T-helper 2 cell treated with Interferon-gamma antibody and Interleukin-4, amounts not matched to agents 100 ng/mL and 5 ng/mL, for 36 hours (primary cell): ENCODE measurements around the gene PSG3. TPM values are rescaled to one million over a fixed set of nuclear protein-coding genes. Genes with fewer than 3 reads are reported as not detected.
"Not testable (repeated sequence)": the region's sequence is repeated elsewhere in the genome, so short reads cannot be mapped to it uniquely, and the experiment has no call there.

Experiments used
- intact Hi-C: fragments of 100-400 bp; cut with micrococcal nuclease; formaldehyde crosslinking; loops from one replicate; pipeline ENCODE4 v1.15.1; 2023
- total RNA-seq: library from RNA; stranded (reverse); gene quantifications from 2 replicates; pipeline ENCODE4 v1.2.3, GENCODE V29; 2022

Gene PSG3
- total RNA-seq, result not detected in 2 replicates

- intact Hi-C loops, result not testable (repeated sequence)
Observed at GRCh38 chr19:42740381-42740780, at the start of gene PSG3. PSG3 (minus strand) TSS chr19:42740481; CDS start chr19:42740384, 97 bp downstream.

GRCh38 chr19:42788766-42789165 is 48.5 kb upstream of the PSG3 start:
- intact Hi-C loops, result not testable (repeated sequence)

GRCh38 chr19:42787766-42788165 is 47.5 kb upstream of the PSG3 start:
- intact Hi-C loops, result not testable (repeated sequence)

- intact Hi-C loops, result loop anchor here (1.0 kb wide), 1 partner anchor 142 kb away; no protein-coding TSS in a partner anchor
Observed at GRCh38 chr19:42776750-42777612, 36.7 kb upstream of the PSG3 start.

- intact Hi-C loops, result not testable (repeated sequence)
Observed at GRCh38 chr19:42774510-42775158, 34.4 kb upstream of the PSG3 start.

GRCh38 chr19:42767319-42767718 is 27.0 kb upstream of the PSG3 start:
- intact Hi-C loops, result not testable (repeated sequence)

- intact Hi-C loops, result not testable (repeated sequence)
Observed at GRCh38 chr19:42766871-42767270, 26.6 kb upstream of the PSG3 start.

- intact Hi-C loops, result no loop called here
Observed at GRCh38 chr19:42764836-42765235, 24.6 kb upstream of the PSG3 start.

- intact Hi-C loops, result no loop called here
Observed at GRCh38 chr19:42762789-42763188, 22.5 kb upstream of the PSG3 start.

GRCh38 chr19:42761924-42762295 is 21.6 kb upstream of the PSG3 start:
- intact Hi-C loops, result not testable (repeated sequence)

- intact Hi-C loops, result not testable (repeated sequence)
Observed at GRCh38 chr19:42760954-42761923, 21.0 kb upstream of the PSG3 start.

GRCh38 chr19:42758667-42759066 is 18.4 kb upstream of the PSG3 start:
- intact Hi-C loops, result not testable (repeated sequence)

- intact Hi-C loops, result not testable (repeated sequence)
Observed at GRCh38 chr19:42752246-42752645, 12.0 kb upstream of the PSG3 start.

- intact Hi-C loops, result not testable (repeated sequence)
Observed at GRCh38 chr19:42741726-42742607, 1.7 kb upstream of the PSG3 start.

GRCh38 chr19:42737581-42738011 is 2.7 kb downstream of the PSG3 start:
- intact Hi-C loops, result not testable (repeated sequence)

GRCh38 chr19:42728341-42728740 is 11.9 kb downstream of the PSG3 start:
- intact Hi-C loops, result not testable (repeated sequence)

GRCh38 chr19:42714000-42714399 is 26.3 kb downstream of the PSG3 start:
- intact Hi-C loops, result not testable (repeated sequence)

GRCh38 chr19:42712753-42713152 is 27.5 kb downstream of the PSG3 start:
- intact Hi-C loops, result not testable (repeated sequence)

- intact Hi-C loops, result not testable (repeated sequence)
Observed at GRCh38 chr19:42710986-42711385, 29.3 kb downstream of the PSG3 start.

GRCh38 chr19:42697884-42698283 is 42.4 kb downstream of the PSG3 start:
- intact Hi-C loops, result no loop called here
